Measurements from ENCODE around the gene GFRA1.
"Not testable (repeated sequence)": the region's sequence is repeated elsewhere in the genome, so short reads cannot be mapped to it uniquely, and the experiment has no call there.

GFRA1 gene

DNA sequence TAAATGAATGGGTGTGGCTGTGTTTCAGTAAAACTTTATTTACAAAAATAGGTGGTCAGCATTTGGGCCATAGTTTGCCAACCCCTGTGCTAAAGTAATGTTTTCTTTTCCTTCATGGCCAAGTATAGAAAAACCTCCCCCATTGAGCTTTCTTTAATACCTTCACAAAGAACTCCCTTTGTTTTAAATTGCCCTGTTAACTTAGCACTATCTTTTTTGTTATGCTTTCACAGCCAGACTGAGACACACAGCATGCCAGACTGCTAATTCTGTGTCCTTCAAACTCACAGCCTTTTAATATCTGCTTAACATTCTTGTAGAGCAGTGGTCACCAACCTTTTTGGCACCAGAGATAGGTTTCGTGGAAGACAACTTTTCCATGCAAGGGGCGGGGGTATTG is 78.0 kb downstream of the GFRA1 start:
- no peak for DNase-seq

DNA sequence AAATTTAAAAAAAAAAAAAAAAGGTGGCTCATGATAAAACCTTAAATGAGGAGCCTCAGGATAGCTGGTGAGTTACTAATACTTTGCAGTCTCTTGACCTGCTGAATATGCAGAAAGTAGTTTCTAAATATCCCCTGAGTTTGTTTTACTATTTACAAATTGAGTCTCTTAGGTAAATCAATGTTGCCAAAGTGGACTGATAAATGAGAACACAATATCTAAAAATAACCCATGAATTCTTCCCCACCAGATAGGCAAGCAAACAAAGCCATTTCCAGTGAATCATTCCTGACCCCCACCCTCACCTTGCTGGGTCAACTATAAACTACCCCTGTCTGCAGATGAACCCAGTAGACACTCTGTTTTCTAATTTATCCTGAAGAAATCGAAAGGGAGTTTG is 78.9 kb downstream of the GFRA1 start:
- DNase-seq = no peak

GRCh38 chr10:116190883-116191282 is 82.1 kb downstream of the GFRA1 start:
- no peak for DNase-seq

DNA sequence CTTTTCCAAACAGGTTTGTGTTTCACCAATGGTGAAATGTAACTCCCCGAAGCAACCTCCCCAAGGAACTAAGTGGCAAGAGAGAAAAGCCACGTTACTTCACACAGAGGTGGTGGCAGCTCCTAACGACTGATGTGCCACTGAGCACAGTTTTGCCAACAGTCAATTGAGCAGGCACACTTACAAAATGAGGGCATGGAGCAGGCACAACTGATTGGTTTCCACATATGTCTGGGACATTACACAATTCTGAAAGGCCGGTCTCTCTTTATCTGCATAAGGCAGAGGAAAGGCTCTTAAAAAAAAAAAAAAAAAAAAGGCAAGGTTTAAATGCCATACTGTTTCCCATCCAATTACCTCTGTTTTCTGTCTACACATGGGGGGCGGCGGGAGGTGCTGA is 86.7 kb downstream of the GFRA1 start:
- DNase-seq = no peak

DNA sequence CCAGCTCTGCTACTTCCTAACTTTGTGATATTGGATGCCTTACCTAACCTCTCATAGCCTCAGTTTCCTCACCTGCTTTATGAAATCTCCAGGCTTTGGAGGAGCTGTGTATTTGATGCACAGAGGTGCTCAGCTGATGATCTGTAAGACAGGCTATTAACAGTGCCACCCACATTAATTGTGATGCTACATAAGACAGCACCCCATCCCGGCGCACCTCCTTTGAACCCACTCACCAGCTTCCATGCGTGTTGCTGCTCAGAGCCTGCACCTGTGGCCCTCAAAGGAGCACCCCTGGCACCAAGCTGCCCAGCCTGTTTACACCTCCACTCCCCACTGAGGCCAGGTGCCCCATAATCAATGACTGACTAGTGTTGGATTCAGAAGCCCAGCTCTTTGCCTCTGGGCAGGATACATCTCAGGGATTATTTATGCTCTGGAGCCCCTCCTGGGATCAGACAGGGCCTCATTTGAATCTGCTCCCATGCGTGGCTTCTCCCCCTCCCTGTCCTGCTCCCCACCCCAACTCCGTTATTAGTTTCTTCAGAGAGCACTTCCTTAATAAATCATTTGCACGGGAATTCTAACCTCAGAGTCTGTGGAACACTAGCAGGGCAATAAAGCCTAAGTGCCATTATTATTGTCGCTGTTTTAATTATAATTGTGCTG is 87.7 kb downstream of the GFRA1 start:
- no peak for DNase-seq

DNA sequence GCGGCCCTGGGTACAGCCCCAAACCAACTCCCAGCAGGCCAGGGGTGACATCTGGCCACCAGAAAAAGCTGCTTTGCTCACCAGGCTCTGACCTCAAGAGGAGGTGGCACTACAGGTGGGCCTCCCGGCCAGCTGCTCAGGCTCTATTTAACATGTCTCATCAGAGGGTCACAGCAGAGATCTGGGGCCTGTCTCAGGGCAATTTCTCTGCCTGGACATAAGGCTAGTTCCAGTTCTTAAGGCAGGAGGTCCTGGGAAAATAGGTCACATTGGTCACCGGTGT is 88.6 kb downstream of the GFRA1 start:
- no peak for DNase-seq

GRCh38 chr10:116183733-116184511 is 89.1 kb downstream of the GFRA1 start:
- no peak for DNase-seq

DNA sequence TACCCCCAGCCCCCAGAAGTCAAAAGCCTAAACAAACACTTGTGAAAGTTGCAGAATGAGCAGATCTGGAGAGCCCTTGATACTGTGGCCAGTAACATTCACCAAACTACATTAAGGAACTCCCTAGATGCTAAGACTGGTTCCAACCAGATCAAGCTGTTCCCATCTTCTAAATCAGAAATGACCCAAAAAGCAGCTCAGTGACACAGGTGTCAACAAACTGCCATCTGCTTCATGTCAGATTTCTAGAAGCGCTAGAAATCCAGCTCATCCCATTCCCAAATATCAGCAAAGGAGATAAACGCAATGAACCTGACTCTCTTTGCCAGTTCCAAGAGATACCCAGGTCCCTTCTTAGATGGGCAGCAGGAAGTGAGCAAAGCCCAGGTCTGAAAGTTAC is 90.6 kb downstream of the GFRA1 start:
- no peak for DNase-seq

- DNase-seq = no peak
Measured at GRCh38 chr10:116178086-116178605, 94.9 kb downstream of the GFRA1 start.

GRCh38 chr10:116175231-116175630 is 97.8 kb downstream of the GFRA1 start:
- no peak for DNase-seq

DNA sequence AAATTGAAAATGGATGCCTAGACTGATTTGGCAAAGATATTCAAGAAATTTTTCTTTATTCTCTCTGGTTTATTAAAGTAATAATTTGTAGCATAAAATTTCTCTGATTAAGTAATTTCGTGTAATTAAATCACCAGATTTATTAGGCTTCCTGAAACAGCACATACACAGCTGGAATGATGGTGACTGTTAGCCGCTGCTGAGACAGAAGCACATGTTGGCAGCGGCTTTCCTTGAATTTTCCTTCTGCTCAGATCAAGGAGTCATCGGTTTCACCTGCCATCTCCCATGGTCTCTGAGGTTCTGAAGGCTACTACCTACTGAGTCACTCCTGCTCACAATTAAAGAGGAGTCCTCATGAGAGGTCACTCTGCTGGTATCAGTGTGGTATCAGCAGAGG is 101.5 kb downstream of the GFRA1 start:
- no peak for DNase-seq

- DNase-seq = no peak
Measured at GRCh38 chr10:116170815-116171250, 102.2 kb downstream of the GFRA1 start.

DNA sequence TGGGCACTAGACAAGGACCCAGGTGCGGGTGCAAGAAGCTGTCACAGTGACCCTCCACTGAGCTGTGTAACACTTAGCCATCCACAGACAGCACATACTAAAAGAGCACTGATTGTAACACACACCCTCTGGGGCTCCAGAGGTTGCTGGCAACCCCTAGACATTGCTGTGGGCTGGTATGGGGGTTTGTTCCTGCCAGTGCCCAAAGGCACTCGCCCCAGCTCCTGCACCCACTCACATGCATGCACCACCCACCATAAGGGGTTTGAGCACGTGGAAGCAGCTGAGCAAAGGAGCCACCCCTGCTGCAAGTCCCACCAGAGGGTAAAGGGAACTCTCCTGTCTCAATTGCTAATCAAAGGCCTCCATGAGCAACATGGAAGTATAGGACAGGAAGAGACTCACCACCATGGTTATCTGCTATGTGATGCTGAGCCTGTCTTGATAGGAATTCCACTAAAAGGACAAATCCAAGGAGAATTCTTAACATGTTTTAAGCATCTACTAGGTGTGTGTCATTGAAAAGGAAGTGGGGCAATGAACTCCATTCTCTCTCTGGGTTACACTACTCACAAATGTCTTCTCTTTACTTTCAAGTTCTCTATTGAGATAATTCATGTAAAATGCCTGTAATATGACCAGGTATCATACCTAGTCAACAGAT is 103.1 kb downstream of the GFRA1 start:
- DNase-seq = no peak

DNA sequence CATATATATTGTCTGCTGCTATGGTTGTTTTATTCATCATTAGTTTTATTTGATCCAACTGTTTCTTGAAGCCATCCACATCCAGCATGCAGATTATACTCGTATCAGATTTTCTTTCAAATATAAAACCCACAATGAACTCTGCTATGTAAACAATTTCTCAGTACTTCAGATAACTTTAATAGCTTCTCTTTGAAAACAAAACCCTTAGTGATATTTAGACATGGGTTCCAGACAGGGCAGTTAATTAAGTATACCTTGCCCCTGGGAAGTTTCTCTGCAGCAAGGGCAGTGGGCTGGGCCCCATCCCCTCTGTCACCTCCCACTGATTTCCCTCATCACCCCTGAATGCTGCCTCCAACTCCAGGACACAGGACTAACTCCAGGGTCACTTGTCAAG is 104.3 kb downstream of the GFRA1 start:
- DNase-seq = no peak

DNA sequence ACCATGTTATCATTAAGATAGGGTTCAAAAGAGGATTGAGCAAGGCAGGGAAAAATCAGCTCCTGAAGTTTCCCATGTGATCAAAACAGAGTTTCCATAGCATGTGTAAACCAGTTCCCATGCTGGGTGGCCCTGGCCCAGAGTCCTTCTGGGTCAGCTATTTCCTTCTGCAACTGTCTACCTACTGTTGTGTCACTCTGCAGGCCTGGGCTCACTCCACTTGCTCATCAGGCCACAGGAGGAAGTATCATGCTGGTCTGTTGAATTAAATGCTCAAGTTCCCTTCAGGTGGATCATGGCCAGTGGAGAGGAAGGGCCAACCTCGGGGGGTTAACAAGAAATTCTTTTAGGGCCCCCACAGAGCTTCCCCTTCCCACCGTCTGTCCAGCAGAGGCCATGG is 104.7 kb downstream of the GFRA1 start:
- DNase-seq = no peak

DNA sequence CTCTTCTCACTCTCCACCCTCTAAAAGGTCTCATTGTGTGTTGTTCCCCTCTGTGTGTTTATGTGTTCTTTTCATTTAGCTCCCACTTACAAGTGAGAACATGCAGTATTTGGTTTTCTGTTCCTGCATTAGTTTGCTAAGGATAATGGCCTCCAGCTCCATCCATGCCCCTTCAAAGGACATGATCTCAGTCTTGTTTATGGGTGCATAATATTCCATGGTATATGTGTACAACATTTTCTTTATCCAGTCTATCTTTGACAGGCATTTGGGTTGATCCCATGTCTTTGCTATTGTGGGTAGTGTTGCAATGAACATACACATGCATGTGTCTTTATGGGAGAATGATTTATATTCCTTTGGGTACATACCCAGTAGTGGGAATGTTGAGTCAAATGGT is 107.1 kb downstream of the GFRA1 start:
- DNase-seq = not testable (repeated sequence)

GRCh38 chr10:116164291-116164690 is 108.7 kb downstream of the GFRA1 start:
- DNase-seq = no peak

DNA sequence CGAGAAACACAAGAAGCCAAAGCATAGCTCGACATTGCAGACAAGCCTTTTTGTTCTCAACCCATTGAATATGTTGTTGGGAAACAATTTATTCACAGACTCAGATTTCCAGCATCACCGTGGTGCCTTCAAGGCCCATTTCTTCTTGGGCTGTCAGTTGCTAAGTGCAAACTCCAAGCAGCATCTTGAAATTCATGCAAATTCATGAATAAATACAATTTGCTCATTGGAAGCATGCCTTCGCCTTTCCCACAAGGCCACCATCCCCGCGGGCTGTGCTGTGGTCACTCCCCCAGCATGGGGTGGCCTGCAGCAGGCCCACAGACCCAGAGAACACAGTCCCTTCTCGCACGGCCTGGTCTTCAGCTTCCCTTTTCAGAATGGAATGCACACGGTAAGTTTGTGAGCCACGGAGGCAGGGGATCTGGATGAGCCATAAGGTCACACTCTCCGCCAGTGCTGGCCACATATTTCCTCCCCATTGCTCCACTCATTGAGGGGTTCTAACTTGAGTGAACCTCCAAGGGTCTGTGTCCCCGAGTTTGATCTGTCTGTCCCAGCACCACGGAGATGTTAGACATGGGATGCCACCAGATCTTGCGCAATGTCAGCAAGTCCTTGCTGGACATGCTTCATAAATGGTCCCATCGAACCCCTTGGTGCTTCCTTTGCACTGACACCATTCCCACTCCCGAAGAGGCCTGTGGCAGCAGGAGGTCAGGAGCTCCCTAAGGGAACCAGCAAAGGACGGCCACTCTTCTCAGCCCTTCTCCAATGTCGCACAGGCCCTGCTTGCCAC is 109.5 kb downstream of the GFRA1 start:
- no peak for DNase-seq

DNA sequence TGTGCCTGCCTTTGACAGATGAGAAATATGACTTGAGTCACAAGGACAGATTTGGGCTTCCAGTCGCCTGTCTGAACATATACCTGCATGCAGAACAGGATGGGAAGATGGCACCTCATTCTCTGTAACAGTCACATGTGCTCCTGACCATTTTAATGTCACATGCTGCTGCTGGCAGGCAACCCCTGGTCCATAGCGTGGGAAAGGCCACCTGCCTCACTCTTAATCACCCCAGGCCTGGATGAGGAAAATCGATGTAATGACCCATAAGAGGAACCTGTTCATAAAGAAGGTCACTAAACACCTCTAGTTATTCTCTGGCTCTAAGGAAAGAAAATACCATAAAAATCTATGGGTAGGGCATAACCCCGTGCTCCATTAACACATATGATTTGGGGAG is 110.2 kb downstream of the GFRA1 start:
- DNase-seq = no peak

GRCh38 chr10:116160271-116160670 is 112.7 kb downstream of the GFRA1 start:
- DNase-seq = no peak

GRCh38 chr10:116159197-116159596 is 113.8 kb downstream of the GFRA1 start:
- no peak for DNase-seq

- no peak for DNase-seq
Measured at GRCh38 chr10:116158036-116158435, 115.0 kb downstream of the GFRA1 start.

- no peak for DNase-seq
Measured at GRCh38 chr10:116157485-116157884, 115.5 kb downstream of the GFRA1 start.
